Activated T-helper 17 cell treated with anti-CD3 and anti-CD28 coated beads, Interleukin-2, amount 50 U/mL, for 72 hours (primary cell): Measurements from ENCODE around the gene ELMO1. TPM values are rescaled to one million over a fixed set of nuclear protein-coding genes. Genes with fewer than 3 reads are reported as not detected.
A peak's percentile ranks its signal among the peaks of the same experiment; 100 is the strongest.

Experiments used
- ATAC-seq: fragments of 150-1000 bp; cut with Tn5 transposase; replicated peaks from 2 replicates; pipeline ENCODE4 v1.10.0; 2021; ENCODE audit warnings: mild to moderate bottlenecking, moderate library complexity
- H3K27ac Mint-ChIP-seq: one replicate; pipeline ENCODE4 v1.8.0; 2022; ENCODE audit warnings: mixed read lengths
- H3K27me3 Mint-ChIP-seq: one replicate; pipeline ENCODE4 v1.8.0; 2022; ENCODE audit warnings: mixed read lengths
- H3K36me3 Mint-ChIP-seq: one replicate; pipeline ENCODE4 v1.8.0; 2022; ENCODE audit warnings: low read depth, mild to moderate bottlenecking, mixed read lengths
- H3K4me1 Mint-ChIP-seq: one replicate; pipeline ENCODE4 v1.8.0; 2022; ENCODE audit warnings: mixed read lengths
- H3K4me3 Mint-ChIP-seq: one replicate; pipeline ENCODE4 v1.8.0; 2022; ENCODE audit warnings: mild to moderate bottlenecking, mixed read lengths
- H3K9me3 Mint-ChIP-seq: one replicate; pipeline ENCODE4 v1.8.0; 2022; ENCODE audit warnings: mixed read lengths
- total RNA-seq, 2 donors: library from RNA; stranded (reverse); gene quantifications; one replicate each; pipeline ENCODE4 v1.2.3, GENCODE V29; 2022

The ELMO1 gene
- total RNA-seq, 2 donors from 2014 or later: 77.4 to 106 TPM

DNA sequence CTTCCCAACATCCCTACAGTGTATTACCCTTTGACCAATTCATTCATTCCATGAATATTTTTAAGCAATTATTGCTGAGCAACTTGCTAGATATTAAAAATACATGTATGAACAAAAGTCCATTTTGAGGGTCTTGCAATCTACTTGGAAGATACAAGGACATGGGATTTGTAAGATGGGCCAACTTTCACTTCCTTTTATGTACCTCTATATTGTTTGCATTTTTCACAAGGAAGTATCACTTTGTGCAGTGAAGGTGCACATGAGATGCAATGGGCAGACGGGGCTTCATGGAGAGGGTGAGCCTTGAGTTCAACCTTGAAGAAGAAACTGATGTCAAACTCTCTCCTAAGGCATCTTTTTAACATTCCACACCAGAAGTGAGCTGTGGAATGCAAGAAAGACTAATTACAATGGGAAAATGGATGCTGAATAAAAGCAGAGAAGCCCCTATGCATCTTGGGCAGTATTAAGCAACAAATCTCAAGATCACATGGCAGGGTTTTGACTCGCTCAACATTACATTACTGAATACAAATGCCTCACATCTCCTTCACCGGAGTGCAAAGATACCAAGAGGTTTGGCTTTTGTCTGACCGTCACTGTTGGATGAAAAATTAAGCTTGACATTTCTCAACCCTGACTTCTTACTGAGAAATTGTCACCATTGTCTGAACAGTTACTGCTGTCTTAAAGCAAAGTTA, 341.5 kb downstream of the ELMO1 start:
- H3K36me3 Mint-ChIP-seq: peaks cover 52% of the 10 kb centered on the region
- H3K4me1 Mint-ChIP-seq: peaks cover 29% of the 10 kb centered on the region
- H3K4me3 Mint-ChIP-seq: no peak overlapping the region
- H3K27me3 Mint-ChIP-seq: no peaks in the 10 kb centered on the region
- no peaks in the 10 kb centered on the region for H3K9me3 Mint-ChIP-seq
- no peak overlapping the region for H3K27ac Mint-ChIP-seq
- no peak for ATAC-seq

DNA sequence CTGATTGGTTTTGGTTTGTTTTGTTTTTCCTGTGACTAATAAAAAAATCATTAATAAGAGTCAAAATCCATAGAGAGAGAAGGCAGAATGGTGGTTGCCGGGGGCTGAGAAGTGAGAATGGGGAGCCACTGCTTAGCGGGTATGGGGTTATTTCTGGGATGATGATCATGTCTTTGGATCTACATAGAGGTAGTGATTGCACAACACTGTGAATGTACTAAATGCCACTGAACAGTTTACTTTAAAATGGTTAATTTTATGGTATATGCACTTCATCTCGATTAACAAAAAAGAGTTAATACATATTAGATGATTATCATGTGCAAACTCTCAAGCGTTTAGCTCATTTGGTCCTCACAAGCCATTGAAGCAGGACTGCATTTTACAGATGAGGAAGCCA, 342.9 kb downstream of the ELMO1 start:
- peaks cover 27% of the 10 kb centered on the region for H3K4me1 Mint-ChIP-seq
- no peak overlapping the region for H3K4me3 Mint-ChIP-seq
- H3K36me3 Mint-ChIP-seq: peaks cover 44% of the 10 kb centered on the region
- ATAC-seq: no peak
- H3K27me3 Mint-ChIP-seq: no peaks in the 10 kb centered on the region
- no peaks in the 10 kb centered on the region for H3K9me3 Mint-ChIP-seq
- H3K27ac Mint-ChIP-seq: no peak overlapping the region

DNA sequence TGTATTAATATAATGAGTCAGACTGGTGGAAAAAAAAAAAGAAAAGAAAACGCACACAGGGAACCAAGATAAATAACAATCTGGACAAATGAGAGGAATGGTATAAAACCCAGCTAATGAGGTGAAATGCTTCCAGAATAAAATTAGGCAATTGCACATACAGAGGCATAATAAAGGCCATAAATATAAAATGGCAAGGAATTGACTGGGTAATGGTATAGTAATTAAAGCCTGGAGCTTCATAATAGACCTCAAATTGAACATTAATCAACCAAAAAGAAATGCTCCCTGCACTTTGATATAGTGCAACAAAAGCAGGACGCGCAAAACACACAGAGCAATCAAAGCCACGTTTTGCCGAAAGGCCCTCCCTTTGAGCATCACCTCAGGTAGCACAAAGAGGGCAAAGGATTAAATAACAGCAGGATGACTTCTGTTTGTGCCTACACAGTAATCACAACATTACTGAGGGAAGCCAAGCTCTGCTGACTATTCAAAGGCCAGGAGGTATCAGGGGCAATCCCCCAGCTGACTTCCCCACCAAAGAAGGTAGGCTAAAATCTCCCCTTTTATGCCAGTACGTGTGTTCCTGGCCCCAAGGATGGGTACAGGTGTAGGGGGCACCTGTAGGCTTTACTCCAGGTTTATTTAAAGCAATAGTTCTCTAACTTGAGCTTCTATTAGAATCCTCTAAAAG, 343.7 kb downstream of the ELMO1 start:
- peaks cover 27% of the 10 kb centered on the region for H3K4me1 Mint-ChIP-seq
- no peak overlapping the region for H3K4me3 Mint-ChIP-seq
- H3K36me3 Mint-ChIP-seq: peaks cover 49% of the 10 kb centered on the region
- no peaks in the 10 kb centered on the region for H3K9me3 Mint-ChIP-seq
- no peaks in the 10 kb centered on the region for H3K27me3 Mint-ChIP-seq
- H3K27ac Mint-ChIP-seq: peak overlapping the region; percentile 58
- ATAC-seq: no peak

DNA sequence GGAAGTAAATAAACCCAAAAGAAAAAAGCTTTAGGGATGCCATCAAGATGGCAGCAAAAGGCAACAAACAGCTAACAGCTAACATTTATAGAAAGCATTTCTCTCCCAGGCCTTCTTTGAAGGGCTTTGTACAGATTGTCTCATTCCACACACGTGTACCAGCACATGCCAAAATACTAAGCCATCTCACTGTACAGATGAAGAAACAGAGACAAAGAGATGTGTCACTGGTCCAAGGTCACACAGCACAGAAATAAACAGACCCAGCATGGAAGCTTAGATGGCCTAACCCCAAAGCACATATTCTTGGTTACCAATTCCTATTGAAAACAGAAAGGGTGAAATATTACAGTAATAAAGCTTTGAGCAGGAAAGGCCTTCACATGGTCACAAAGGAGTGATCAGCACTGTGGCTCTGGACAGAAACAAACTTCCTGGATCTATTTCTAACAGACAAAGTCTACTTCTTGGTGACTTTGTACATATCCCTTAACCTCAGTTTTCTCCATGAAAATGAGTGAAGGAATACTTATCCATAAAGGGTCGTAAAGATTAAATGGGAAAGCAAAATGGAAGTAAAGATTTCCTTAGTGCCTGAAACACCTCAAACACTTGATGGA, 346.0 kb downstream of the ELMO1 start:
- Mint-ChIP-seq H3K27me3 (no peaks in the 10 kb centered on the region), H3K36me3 (peaks cover 45% of the 10 kb centered on the region), H3K4me1 (peaks cover 19% of the 10 kb centered on the region), H3K9me3 (no peaks in the 10 kb centered on the region), H3K27ac (peak overlapping the region; percentile 44), H3K4me3 (no peak overlapping the region)
- ATAC-seq: no peak

DNA sequence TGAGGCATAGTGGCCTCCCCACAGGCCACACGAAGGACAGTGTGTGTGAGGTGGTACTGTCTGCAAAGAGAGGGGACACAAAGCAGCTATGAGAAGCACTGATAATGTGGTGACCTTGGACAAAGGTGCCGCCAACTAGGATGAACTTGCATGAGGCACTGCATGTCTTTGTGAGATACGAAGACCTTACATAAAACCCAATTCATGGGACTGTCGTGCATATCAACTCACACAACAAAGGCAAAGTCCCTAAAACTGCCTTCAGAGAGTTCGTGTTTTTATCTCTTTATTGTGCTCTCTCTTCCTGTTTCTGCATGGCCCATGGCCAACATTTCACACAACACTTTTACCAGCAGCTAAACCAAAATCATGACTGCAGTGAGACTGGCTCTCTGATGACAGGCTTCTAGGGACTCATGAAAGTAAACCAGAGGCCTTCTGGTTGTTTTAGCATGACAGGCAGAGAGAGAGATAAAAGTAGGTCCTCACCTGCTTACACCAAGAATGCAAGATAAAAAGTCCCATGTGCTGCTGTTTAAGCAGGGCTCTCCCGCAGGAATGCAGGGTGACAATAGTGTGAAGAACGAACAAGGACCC, 347.8 kb downstream of the ELMO1 start:
- Mint-ChIP-seq H3K4me3 (no peak overlapping the region), H3K36me3 (peaks cover 53% of the 10 kb centered on the region), H3K9me3 (no peaks in the 10 kb centered on the region), H3K4me1 (peaks cover 19% of the 10 kb centered on the region), H3K27me3 (no peaks in the 10 kb centered on the region), H3K27ac (peak overlapping the region; percentile 37)
- no peak for ATAC-seq

DNA sequence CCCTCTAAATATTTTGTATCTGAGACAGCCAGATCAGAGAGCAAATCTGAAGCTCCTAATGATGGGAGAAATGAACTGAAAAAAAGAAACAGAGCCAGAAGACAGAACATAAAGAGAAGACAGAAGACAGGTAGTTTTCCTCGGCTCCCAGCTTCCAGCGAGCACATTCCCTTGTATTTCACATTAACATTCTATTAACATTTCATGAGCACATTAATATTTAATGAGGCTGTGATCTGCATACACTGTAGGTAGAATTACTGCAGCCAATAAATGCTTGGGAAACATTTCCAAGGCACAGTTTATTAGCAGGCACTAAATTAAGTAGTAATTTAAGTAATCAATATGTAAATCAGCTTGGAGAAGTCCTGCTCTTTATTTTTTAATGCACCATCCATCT, 349.9 kb downstream of the ELMO1 start:
- H3K27ac Mint-ChIP-seq: peak overlapping the region; percentile 13
- no peak for ATAC-seq
- peaks cover 19% of the 10 kb centered on the region for H3K4me1 Mint-ChIP-seq
- no peak overlapping the region for H3K4me3 Mint-ChIP-seq
- H3K9me3 Mint-ChIP-seq: no peaks in the 10 kb centered on the region
- peaks cover 60% of the 10 kb centered on the region for H3K36me3 Mint-ChIP-seq
- H3K27me3 Mint-ChIP-seq: no peaks in the 10 kb centered on the region

DNA sequence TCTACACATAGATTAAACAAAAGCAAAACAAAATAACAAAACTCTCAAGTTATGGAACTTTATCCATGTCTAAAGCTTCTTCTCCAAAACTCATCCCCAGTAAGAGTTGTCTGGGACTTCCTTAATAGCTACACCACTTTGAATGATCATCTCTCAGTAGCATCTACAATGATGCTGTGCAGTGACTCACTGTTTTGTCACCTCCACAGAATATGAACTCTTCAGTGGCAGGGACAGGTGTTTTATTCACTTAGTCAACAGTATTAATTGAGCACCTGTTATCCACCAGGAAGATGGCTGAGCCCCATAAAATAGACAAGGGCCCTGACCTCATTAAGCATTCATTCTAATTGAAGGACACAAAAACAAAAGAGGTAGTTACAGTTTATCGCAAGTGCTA, 350.7 kb downstream of the ELMO1 start:
- H3K9me3 Mint-ChIP-seq: no peaks in the 10 kb centered on the region
- ATAC-seq: peak; percentile 69
- H3K4me3 Mint-ChIP-seq: no peak overlapping the region
- H3K4me1 Mint-ChIP-seq: peaks cover 19% of the 10 kb centered on the region
- H3K36me3 Mint-ChIP-seq: peaks cover 68% of the 10 kb centered on the region
- H3K27ac Mint-ChIP-seq: peak overlapping the region; percentile 13
- H3K27me3 Mint-ChIP-seq: no peaks in the 10 kb centered on the region

DNA sequence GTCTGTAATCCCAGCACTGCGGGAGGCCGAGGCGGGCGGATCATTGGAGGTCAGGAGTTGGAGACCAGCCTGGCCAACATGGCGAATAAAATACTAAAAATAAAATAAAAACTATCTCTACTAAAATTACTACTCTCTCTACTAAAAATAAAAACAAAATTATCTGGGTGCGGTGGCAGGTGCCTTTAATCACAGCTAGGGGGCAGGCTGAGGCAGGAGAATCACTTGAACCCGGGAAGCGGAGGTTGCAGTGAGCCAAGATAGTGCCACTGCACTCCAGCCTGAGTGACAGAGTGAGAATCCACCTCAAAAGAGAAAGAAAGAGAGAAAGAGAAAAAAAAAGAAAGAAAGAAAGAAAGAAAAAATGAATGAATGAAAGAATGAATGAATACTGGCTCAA, 351.4 kb downstream of the ELMO1 start:
- ATAC-seq: no peak
- H3K27ac Mint-ChIP-seq: peak overlapping the region; percentile 13

DNA sequence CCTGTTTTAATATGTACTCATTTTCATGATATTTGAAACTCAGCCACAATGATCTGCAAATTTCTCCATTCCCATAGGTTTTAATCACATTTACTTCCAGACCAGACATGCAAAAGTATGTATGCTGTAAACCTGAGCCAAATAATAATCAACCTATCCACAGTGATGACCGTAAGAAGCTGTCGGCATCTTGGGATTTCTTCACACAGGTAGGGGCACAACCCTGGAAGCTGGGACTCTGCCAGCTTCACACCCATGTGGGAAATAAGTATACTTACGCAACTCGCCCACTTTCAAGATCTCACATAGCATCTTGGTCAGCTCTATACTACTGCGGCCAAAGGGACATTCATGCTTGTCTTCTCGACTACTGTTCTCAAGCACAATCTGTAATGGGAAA, 352.3 kb downstream of the ELMO1 start:
- no peak for ATAC-seq
- H3K27me3 Mint-ChIP-seq: no peaks in the 10 kb centered on the region
- no peak overlapping the region for H3K4me3 Mint-ChIP-seq
- H3K4me1 Mint-ChIP-seq: peaks cover 16% of the 10 kb centered on the region
- H3K27ac Mint-ChIP-seq: no peak overlapping the region
- H3K36me3 Mint-ChIP-seq: peaks cover 80% of the 10 kb centered on the region
- H3K9me3 Mint-ChIP-seq: peaks cover 4% of the 10 kb centered on the region

More for the DNA sequence above, 351.4 kb downstream of the ELMO1 start:
- peaks cover 4% of the 10 kb centered on the region for H3K9me3 Mint-ChIP-seq
- H3K27me3 Mint-ChIP-seq: no peaks in the 10 kb centered on the region
- peaks cover 75% of the 10 kb centered on the region for H3K36me3 Mint-ChIP-seq
- peaks cover 15% of the 10 kb centered on the region for H3K4me1 Mint-ChIP-seq
- no peak overlapping the region for H3K4me3 Mint-ChIP-seq

DNA sequence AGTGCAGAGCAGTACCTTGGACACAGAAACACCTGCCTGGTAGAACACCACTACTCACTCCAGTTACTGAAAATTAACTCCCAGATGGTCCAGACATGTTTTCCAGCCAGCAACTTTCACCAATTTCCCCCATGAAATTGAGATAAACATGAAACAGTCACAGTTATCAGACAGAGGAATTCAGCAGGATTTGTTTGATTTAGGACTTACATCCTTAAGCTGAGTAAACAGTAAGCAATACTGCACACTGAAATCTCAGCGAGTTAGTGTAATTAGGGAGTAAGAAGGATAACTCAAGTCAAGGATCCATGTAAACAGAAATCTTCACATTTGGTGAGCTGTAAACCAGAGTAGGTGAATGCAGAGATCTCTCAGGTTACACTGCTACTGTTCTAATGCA, 353.5 kb downstream of the ELMO1 start:
- Mint-ChIP-seq H3K4me1 (peaks cover 21% of the 10 kb centered on the region), H3K27ac (peak overlapping the region; percentile 6), H3K4me3 (no peak overlapping the region), H3K27me3 (no peaks in the 10 kb centered on the region), H3K9me3 (peaks cover 4% of the 10 kb centered on the region), H3K36me3 (peaks cover 88% of the 10 kb centered on the region)
- ATAC-seq: no peak

DNA sequence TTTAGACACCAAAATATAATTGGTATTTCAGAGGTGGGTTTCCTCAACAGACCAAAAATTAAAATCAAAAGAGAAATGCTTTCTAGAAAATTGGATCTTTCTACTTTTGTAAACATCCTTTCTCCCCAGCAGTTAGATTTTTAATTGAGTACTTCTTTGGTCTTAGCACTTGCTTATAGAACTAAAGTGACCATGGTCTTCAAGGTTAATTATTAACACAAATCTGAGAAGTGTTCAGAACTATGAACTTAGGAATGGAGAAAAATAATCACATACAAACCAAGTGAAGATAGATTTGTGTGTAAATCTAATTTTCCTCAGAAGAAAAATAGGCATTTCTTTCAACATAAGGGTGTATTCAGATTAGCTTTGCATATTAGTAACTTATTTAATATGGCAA, 355.4 kb downstream of the ELMO1 start:
- peaks cover 23% of the 10 kb centered on the region for H3K4me1 Mint-ChIP-seq
- H3K27ac Mint-ChIP-seq: no peak overlapping the region
- ATAC-seq: no peak
- no peak overlapping the region for H3K4me3 Mint-ChIP-seq
- peaks cover 4% of the 10 kb centered on the region for H3K9me3 Mint-ChIP-seq
- H3K36me3 Mint-ChIP-seq: peaks cover 87% of the 10 kb centered on the region
- H3K27me3 Mint-ChIP-seq: no peaks in the 10 kb centered on the region

DNA sequence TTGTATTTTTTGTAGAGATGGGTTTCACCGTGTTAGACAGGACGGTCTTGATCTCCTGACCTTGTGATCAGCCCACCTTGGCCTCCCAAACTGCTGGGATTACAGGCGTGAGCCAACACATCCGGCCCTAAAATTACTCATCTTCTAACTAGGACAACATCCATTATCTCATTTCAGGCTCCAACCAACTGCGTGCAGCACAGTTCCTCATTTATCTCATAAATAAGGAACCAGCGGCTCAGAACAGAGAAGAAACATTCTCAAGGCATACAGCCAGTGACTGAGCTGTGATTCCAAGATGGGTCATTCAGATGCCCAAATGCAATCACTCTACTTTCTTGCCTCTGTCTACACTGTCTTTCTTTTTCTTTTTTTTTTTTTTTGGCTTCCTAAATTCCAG, 356.1 kb downstream of the ELMO1 start:
- Mint-ChIP-seq H3K9me3 (peaks cover 4% of the 10 kb centered on the region), H3K27ac (no peak overlapping the region), H3K4me1 (peaks cover 17% of the 10 kb centered on the region), H3K36me3 (peaks cover 86% of the 10 kb centered on the region), H3K27me3 (no peaks in the 10 kb centered on the region), H3K4me3 (no peak overlapping the region)
- ATAC-seq: no peak

DNA sequence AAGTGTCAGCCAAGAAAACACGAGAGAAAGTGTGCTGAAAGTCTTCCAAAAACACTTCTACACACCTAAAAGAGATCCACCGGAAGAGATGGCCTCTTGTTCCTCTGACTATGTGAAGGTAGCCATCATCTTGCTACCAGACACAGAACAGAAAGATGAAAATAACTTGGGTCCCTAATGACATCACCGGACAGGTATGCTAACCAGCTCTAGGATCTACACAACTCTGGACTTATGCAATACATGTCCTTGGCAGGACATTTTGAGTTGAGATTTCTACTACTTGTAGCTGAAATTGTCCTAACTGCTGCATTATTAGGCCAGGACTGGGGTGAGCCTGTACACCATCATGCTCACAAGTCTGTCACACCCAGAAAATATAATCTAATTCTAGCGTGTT, 358.7 kb downstream of the ELMO1 start:
- Mint-ChIP-seq H3K9me3 (peaks cover 4% of the 10 kb centered on the region), H3K27ac (no peak overlapping the region), H3K27me3 (no peaks in the 10 kb centered on the region), H3K4me1 (peaks cover 26% of the 10 kb centered on the region), H3K4me3 (no peak overlapping the region), H3K36me3 (peaks cover 84% of the 10 kb centered on the region)
- ATAC-seq: no peak

DNA sequence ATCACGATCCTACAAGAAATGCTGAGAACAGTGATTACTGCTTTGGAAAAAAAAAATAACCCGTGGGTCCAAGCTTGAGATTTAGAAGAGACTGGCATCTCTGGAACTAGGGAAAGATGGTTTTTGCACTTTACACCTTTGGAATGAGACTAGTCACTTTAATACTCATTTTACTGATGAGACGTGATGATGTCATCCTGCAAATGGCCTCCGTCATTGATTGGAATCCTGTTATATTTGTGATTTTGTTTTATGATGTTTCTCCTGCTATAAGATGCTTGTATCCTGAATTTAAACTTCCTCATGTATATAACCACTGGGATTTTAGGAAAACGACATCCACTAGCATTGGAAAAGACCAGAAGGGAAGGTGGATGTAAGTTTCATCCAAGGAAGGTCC, 363.1 kb downstream of the ELMO1 start:
- H3K4me1 Mint-ChIP-seq: peaks cover 33% of the 10 kb centered on the region
- peaks cover 3% of the 10 kb centered on the region for H3K9me3 Mint-ChIP-seq
- no peak overlapping the region for H3K4me3 Mint-ChIP-seq
- peaks cover 68% of the 10 kb centered on the region for H3K36me3 Mint-ChIP-seq
- H3K27ac Mint-ChIP-seq: peak overlapping the region; percentile 47
- no peak for ATAC-seq
- no peaks in the 10 kb centered on the region for H3K27me3 Mint-ChIP-seq

DNA sequence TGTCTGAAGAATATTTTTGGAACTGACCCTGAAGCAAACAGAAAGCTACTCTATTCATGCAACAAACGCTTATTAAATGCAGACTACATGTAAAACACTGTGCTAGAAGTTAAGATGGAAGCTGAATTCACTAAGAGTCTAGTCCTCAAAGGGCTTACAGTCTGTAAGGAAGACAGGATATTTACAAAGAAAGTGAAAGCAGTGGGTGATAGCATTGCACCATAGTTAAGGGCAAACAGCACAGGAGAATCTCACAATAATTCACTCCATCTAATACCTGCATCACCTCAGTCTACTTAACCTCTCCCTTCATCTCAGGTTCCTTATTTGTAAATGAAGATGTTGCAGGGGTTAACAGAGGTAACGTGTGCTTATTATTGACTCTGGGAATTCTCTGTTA, 364.4 kb downstream of the ELMO1 start:
- H3K27me3 Mint-ChIP-seq: no peaks in the 10 kb centered on the region
- peaks cover 38% of the 10 kb centered on the region for H3K4me1 Mint-ChIP-seq
- H3K9me3 Mint-ChIP-seq: peaks cover 4% of the 10 kb centered on the region
- no peak for ATAC-seq
- peaks cover 71% of the 10 kb centered on the region for H3K36me3 Mint-ChIP-seq
- H3K4me3 Mint-ChIP-seq: no peak overlapping the region
- no peak overlapping the region for H3K27ac Mint-ChIP-seq
